ENCODE results near the gene C16orf90. TPM values are rescaled to one million over a fixed set of nuclear protein-coding genes. Genes with fewer than 3 reads are reported as not detected.

C16orf90 gene
- total RNA-seq, 4 donors from 2014 or later: not detected

DNA sequence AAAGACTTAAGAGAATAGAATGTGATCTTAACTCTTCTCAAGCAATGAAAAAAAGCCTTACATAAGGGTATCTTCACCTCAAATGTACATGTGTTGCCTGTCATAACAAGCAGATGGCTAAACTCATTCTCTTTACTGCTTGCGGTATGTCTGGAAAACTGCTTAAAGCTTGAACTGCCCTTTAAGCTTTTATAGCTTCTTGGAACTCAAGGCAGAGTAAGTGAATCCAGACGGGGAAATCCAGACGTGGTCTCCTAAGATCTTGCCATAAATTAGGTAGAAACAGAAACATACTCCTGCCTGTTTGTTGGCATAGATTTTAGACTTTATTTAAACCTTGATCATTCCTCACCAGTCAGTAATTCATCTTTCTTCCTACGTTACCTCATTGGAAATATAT lies 25.1 kb upstream of the C16orf90 start:
- no peak for TF ChIP-seq POLR2A (IDR thresholded peaks at IDR 0.05)
- TF ChIP-seq, protein P1, sequence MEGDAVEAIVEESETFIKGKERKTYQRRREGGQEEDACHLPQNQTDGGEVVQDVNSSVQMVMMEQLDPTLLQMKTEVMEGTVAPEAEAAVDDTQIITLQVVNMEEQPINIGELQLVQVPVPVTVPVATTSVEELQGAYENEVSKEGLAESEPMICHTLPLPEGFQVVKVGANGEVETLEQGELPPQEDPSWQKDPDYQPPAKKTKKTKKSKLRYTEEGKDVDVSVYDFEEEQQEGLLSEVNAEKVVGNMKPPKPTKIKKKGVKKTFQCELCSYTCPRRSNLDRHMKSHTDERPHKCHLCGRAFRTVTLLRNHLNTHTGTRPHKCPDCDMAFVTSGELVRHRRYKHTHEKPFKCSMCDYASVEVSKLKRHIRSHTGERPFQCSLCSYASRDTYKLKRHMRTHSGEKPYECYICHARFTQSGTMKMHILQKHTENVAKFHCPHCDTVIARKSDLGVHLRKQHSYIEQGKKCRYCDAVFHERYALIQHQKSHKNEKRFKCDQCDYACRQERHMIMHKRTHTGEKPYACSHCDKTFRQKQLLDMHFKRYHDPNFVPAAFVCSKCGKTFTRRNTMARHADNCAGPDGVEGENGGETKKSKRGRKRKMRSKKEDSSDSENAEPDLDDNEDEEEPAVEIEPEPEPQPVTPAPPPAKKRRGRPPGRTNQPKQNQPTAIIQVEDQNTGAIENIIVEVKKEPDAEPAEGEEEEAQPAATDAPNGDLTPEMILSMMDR (IDR thresholded peaks at IDR 0.05): no peak
- WGBS, 2 donors: 86 to 90% methylated on average over 4 of the region's 4 CpGs
- Histone ChIP-seq H3K9me3 (no peaks in the 10 kb centered on the region), H3K4me3 (replicated peaks in 1 of 3) (no peak overlapping the region), H3K27ac (no peak overlapping the region), H3K4me1 (no peaks in the 10 kb centered on the region), H3K36me3 (peaks cover 56 to 63% of the 10 kb centered on the region in 2 donors), H3K27me3 (no peaks in the 10 kb centered on the region)
- DNase-seq: no peak
- intact Hi-C loops (cut with DNase I): no loop called here

DNA sequence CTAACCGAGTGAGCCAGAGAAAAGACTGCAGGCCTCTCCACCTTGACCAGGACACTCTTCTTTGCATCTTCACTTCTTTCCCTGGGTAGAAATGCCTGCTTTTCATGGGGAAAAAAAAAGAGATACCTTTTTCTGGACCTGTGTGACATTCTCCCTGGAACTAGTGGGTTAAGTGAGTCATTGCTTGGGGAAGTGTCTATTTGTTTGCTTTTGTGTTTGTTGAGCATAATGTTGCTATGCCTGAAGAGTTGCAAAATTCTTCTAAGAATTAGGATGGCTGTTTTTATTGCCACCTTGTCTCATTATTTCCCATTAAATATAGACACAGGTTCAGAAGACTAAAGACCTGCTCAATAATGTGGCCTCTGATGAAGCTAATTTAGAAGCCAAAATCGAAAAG lies 24.3 kb upstream of the C16orf90 start:
- Histone ChIP-seq H3K9me3 (no peaks in the 10 kb centered on the region), H3K4me1 (no peaks in the 10 kb centered on the region), H3K27ac (no peak overlapping the region), H3K4me3 (replicated peaks in 1 of 3) (no peak overlapping the region), H3K36me3 (peaks cover 55 to 67% of the 10 kb centered on the region in 2 donors), H3K27me3 (no peaks in the 10 kb centered on the region)
- intact Hi-C loops (cut with DNase I): no loop called here
- TF ChIP-seq, protein P1 (IDR thresholded peaks at IDR 0.05): no peak
- no peak for TF ChIP-seq POLR2A (IDR thresholded peaks at IDR 0.05)
- no peak for DNase-seq
- WGBS, 2 donors: 92 to 100% methylated on average over 2 of the region's 2 CpGs

- DNase-seq: no peak
- 96 to 99% methylated on average over 8 of the region's 8 CpGs for WGBS, 2 donors
- H3K36me3 ChIP-seq: peaks cover 57 to 71% of the 10 kb centered on the region in 2 donors
- no peaks in the 10 kb centered on the region for H3K9me3 ChIP-seq
- H3K4me1 ChIP-seq: no peaks in the 10 kb centered on the region
- TF ChIP-seq, protein P1 (IDR thresholded peaks at IDR 0.05): no peak
- no peak for TF ChIP-seq POLR2A (IDR thresholded peaks at IDR 0.05)
- H3K4me3 ChIP-seq (replicated peaks in 1 of 3): no peak overlapping the region
- intact Hi-C loops (cut with DNase I): no loop called here
- H3K27ac ChIP-seq: no peak overlapping the region
- no peaks in the 10 kb centered on the region for H3K27me3 ChIP-seq
Observed at GRCh38 chr16:3518986-3519348, 23.7 kb upstream of the C16orf90 start.

DNA sequence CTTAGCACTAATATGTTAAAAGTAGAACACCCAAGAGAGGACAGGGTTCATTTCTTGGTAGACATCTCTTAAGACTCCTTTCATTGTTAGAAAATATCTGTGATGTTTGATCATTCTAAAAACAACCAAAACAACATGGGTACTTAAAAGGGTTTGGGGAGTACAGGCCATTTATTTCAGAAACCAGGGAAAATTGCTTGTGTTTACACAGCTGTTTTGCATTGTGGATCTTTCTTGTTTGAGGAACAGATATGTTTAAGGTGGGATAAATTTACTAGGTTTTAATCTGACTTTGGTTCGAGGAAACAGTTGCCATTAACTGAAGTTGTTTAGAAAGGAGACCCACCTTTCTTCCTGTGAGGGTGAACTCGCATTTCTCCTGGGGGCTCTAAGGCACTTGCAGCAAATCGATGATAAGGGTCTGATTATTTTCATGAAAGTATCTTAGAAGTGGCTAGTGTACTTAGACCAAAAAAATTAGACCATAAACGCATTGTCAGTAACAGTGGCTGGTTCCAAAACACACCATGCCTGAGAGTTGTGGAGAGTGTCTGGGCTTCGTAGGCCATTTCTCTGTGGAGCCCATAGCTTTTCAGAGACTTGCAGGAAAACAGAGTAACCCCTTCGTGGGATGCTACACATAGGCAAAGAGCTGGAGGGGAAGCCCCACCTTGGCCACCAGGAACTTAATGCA lies 23.1 kb upstream of the C16orf90 start:
- H3K9me3 ChIP-seq: no peaks in the 10 kb centered on the region
- H3K4me1 ChIP-seq: no peaks in the 10 kb centered on the region
- intact Hi-C loops (cut with DNase I): no loop called here
- peaks cover 56 to 71% of the 10 kb centered on the region in 2 donors for H3K36me3 ChIP-seq
- H3K27ac ChIP-seq: no peak overlapping the region
- no peak for DNase-seq
- H3K27me3 ChIP-seq: no peaks in the 10 kb centered on the region
- no peak overlapping the region for H3K4me3 ChIP-seq (replicated peaks in 1 of 3)
- TF ChIP-seq, protein P1 (IDR thresholded peaks at IDR 0.05): no peak
- 85 to 89% methylated on average over 6 of the region's 6 CpGs for WGBS, 2 donors

- no peaks in the 10 kb centered on the region for H3K4me1 ChIP-seq
- 96 to 97% methylated on average over 4 of the region's 4 CpGs for WGBS, 2 donors
- no peak for TF ChIP-seq POLR2A (IDR thresholded peaks at IDR 0.05)
- TF ChIP-seq, protein P1 (IDR thresholded peaks at IDR 0.05): no peak
- H3K9me3 ChIP-seq: no peaks in the 10 kb centered on the region
- no peak for DNase-seq
- no peak overlapping the region for H3K27ac ChIP-seq
- intact Hi-C loops (cut with DNase I): no loop called here
- H3K27me3 ChIP-seq: no peaks in the 10 kb centered on the region
- H3K36me3 ChIP-seq: peaks cover 67 to 83% of the 10 kb centered on the region in 2 donors
- no peak overlapping the region for H3K4me3 ChIP-seq (replicated peaks in 1 of 3)
Observed at GRCh38 chr16:3515897-3516296, 20.6 kb upstream of the C16orf90 start.

All from thyroid gland (tissue), 4 donors.